ENCODE results near the gene CCDC177. TPM values are rescaled to one million over a fixed set of nuclear protein-coding genes. Genes with fewer than 3 reads are reported as not detected.
"Not testable (repeated sequence)": the region's sequence is repeated elsewhere in the genome, so short reads cannot be mapped to it uniquely, and the experiment has no call there.

The CCDC177 gene
- total RNA-seq, 1 experiment from 2014 or later = 0.75 TPM

DNA sequence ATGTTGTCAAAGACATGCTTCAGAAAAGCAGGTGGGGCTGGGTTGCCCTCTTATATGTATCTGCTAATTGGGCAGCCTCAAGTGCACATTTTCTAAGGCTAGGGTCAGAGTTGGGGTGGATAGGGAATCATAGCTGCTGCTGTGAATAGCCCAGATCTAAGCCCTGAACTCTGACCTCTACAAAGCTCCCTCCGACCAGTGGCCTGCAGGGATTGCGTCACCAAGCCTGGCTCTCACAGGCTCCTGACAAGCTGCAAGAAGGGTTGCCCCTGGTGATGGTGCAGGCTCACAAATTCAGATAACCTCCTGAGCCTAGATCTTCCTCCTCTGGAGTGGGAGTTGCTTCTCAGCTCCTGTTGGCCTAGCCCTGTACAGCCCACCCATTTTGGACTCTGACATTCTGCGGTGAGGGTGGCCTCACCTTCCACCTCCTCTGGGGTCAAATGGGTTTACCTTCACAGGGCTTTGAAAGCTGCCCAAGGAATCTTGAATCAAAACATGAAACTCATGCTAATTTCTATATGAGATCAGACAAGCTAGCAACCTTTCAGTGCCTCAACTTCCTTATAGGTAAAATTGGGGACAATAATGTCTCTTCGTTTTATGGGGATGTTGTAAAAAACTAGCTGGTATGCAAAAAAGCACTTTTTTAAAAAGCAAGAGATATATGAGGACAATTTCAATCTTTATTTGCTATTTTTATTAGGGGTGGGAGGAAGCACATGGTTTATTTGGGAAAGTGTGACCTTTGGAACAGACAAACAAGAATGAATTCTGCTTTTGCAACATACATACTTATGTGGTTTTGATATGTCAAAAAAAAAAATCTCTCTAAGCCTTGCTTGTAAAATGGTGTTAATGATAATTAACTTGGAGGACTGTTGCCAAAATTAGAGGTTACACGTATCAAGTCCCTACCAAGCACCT is 31.9 kb upstream of the CCDC177 start:
- in situ Hi-C loops (cut with HindIII; ENCODE audit: low sequenced_read_pairs) = no loop called here
- no peak for DNase-seq (ENCODE audit: low spot score)

DNA sequence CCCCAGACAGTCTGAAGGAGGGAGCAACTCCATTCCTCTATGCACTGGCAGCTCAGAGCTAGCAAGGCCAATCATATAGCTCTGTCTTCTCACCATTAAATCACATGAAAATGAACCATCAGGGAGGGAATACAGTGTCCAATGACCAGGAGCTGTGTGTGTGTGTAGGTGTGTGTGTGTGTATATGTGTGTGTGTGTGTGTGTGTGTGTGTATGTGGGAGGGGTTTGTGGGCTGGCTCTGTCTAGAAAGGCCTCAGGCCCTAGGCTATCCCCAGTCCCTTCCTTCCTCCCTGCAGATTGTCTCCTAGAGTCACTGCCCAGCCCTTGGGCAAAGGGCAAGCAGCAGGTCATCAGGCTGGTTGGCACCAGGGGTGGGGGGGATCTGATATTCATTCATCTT is 31.1 kb upstream of the CCDC177 start:
- peak; percentile 19 for DNase-seq (ENCODE audit: low spot score)
- in situ Hi-C loops (cut with HindIII; ENCODE audit: low sequenced_read_pairs) = no loop called here

DNA sequence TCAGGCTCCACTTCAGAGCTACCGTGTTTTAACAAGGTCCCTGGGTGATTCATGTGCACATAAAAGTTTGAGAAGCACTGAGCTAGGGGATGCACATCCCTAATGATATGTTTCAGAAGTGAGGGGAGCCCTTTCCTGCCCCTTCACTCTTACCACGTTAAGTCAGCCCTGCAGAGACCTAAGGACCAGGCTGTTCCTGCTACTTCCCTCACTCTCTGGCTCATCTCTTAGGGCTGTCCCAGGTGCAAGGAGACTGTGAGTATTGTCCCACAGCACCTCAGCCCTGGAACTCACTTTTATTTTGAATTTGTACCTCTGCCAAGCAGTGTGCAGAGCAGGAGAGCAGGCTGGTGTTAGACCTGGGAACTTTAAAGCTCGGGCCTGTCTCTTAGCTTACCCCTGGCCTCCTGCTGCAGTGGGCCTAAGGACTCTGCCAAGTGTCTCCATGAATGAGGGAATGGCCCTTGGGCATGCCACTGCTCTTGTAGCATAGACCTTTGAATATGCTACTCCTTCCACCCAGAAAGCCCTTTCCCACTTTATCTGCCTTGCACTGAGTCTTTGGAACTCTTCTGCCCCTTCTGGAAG is 25.7 kb upstream of the CCDC177 start:
- no peak for DNase-seq (ENCODE audit: low spot score)
- in situ Hi-C loops (cut with HindIII; ENCODE audit: low sequenced_read_pairs) = no loop called here

DNA sequence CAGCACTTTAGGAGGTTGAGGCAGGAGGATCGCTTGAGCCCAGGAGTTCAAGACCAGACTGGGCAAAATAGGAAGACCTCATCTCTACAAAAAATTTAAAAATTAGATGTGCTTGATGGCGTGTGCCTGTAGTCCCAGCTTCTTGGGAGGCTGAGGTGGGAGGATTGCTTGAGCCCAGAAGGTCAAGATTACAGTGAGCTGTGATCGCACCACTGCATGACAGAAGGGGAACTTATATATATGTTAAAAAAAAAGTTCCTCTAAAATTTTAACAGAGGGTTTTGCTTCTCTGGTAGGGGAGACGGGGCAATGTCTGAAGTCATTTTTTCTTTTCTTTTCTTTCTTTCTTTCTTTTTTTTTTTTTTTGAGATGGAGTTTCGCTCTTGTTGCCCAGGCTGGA is 24.8 kb upstream of the CCDC177 start:
- in situ Hi-C loops (cut with HindIII; ENCODE audit: low sequenced_read_pairs); DNase-seq (ENCODE audit: low spot score): not testable (repeated sequence)

DNA sequence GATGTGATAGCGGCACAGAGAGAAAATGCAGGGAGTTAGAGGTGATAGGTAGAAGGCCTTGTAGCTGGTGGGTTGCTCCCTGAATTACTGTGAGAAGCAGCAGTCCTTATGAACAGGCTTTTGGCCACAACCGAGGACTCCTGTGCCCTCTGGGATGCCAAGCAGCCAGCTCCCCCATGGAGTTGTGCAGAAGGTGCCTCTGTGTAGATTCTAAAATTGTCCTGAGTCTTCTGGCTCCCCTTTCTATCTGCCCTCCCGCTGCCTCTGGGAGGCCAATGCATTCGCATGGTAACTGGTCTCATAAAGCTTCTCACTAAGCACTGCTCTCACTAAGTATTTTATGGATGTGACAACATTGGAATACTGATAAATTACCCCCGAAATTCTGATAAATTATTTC is 20.7 kb upstream of the CCDC177 start:
- in situ Hi-C loops (cut with HindIII; ENCODE audit: low sequenced_read_pairs) = no loop called here
- DNase-seq (ENCODE audit: low spot score) = peak; percentile 84

DNA sequence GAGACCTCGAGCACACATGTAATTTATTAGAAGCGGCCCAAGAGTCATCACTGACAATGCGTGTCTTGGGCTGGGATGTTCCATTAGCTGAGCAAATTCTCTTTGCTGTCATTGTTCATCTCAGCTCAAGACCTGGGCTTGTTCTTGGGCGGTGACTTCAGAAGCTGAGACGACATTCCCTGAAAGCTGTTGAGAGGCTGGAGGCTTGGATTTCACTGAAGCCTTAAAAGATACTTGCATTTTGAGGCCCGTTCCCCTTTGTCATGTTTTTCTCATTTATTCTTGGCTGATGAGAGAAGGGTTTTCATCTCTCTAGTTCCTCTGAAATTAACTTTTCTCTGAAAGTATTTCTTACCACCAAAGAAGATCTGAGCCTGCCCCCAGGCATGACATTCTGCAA is 20.2 kb upstream of the CCDC177 start:
- in situ Hi-C loops (cut with HindIII; ENCODE audit: low sequenced_read_pairs) = no loop called here
- peak; percentile 14 for DNase-seq (ENCODE audit: low spot score)

DNA sequence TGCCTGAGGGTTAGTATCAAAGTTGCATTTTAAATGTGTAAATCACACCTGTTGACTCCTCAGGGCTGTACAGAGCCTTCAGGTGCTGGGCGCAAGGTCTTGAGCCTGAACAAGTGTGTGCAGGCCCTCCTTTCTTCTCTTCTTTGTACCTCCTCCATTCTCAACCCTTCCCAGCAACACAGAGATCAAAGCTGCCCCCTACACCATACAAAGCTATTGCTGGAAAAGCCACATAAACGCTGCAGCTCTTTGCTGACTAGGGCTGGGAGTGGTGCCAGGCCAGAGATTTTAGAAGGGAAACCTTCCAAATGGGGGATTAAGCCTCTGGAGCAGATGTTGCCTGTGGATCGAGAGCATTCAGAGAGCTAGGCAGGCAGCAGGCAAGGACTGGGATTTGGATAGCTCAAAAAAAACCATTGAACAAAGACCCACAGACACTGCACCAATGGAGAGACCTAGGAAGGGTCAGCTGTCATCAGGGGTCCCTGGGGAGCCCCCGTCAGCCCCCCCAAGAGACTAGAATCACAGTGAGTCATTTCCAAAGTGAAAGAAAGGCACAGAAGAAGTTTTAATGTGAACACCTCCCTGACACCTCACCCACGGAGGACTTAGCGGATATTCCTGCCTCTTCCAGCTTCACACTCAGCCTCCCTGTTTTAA is 18.5 kb upstream of the CCDC177 start:
- DNase-seq (ENCODE audit: low spot score) = no peak
- in situ Hi-C loops (cut with HindIII; ENCODE audit: low sequenced_read_pairs) = no loop called here

DNA sequence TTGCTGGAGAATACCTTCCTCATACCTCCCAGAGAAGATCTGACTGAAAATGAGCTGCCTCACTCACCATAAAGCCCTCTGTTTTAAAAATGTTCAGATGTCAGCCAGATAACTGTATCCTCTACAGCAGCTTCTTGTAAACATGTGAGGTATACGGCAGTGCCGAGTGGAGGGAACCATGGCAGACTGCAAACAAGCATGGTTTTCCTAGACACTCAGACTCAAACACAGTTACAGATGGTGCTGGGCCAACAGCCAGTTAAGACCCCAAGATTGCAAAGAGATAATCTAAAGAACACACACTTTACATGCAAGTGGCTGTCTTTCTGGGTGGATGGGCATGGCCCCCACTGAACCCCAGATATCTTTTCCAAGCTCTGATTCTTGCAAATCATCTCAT is 16.6 kb upstream of the CCDC177 start:
- DNase-seq (ENCODE audit: low spot score) = no peak
- in situ Hi-C loops (cut with HindIII; ENCODE audit: low sequenced_read_pairs) = no loop called here

DNA sequence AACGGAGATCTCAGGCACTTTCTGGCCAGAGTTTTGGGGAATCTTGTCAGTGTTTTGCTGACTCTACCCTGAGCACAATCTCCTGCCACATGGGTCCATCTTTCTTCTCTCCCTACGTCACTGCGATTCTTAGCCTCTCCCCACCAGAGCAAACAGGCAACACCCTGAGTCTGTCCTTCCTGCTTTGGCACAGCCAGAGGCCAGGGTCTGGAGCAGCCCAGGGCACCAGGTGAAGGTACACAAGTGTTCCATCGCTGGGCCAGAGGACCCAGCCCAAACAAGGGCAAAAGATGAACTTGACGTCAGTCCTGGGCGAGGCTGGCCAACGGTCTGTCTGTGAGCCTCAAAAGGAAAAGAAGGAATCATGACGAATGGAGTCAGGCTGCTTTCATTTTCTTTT is 12.7 kb upstream of the CCDC177 start:
- in situ Hi-C loops (cut with HindIII; ENCODE audit: low sequenced_read_pairs) = no loop called here
- DNase-seq (ENCODE audit: low spot score) = no peak

DNA sequence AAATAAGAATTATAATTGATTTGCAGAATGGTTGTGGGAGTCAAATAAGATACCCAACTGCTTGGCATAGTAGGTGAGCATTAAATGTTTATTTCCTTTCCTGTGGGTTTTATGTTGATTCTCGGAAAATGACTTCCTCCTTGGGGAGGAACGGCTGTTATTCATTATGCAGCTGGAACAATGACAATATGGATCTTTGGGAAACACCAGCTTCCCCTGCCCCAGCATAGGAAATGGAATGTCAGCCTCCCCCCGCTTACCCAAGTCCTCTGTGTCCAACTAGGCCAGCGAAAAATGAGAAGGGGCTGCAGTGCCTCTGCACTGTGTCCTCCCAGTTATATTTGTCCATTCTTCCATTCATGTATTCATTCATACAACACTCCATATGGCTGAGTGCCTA is 11.7 kb upstream of the CCDC177 start:
- no peak for DNase-seq (ENCODE audit: low spot score)
- in situ Hi-C loops (cut with HindIII; ENCODE audit: low sequenced_read_pairs) = no loop called here

DNA sequence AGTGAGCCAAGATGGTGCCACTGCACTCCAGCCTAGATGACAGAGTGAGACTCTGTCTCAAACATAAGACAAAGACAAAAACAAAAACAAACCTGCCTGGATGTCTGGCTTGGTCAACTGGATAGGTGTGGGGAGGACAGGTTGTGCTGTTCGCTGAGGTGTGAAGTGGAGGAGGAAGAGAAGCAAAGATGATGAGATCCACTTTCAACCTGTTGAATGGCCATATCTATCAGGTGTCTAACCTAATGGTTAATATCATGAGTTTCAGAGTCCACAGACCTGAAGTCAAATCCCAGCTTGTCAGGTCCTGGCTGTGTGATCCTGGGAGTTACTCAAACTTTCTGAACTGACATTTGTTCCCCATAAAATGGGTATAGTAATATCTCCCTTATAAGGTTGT is 9.7 kb upstream of the CCDC177 start:
- DNase-seq (ENCODE audit: low spot score) = no peak
- in situ Hi-C loops (cut with HindIII; ENCODE audit: low sequenced_read_pairs) = no loop called here

DNA sequence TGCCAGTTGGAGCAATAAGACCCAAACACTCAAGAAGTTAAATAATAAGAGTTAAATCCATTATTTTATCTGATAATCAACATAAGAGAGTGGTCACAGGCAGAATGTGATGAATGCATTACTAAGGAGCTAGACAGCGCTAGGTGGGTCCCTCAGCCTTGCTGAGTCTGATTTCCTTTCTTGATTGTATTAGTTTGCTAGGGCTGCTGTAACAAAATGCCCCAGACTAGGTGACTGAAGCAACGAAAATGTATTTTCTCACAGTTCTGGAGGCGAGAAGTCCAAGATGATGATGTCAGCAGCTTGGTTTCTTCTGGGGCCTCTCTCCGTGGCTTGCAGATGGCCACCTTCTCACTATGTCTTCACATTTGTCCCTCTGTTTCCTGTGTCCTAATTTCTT is 8.2 kb upstream of the CCDC177 start:
- in situ Hi-C loops (cut with HindIII; ENCODE audit: low sequenced_read_pairs) = no loop called here
- DNase-seq (ENCODE audit: low spot score) = no peak

DNA sequence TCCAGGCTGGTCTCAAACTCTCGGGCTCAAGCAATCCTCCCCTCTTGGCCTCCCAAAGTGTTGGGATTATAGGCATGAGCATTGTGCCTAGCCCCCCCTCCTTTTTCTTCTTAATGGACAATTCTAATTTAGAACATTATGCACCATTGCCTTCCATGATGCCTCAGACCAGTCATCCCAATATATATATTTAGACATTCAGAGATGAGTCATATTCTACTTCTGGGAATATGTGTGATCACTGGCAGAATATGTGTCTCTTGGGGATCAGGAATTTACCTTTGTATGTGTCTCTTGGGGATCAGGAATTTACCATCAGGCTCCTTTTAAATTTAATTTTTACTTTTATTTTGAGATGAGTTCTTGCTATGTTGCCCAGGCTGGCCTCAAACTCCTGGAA is 7.5 kb upstream of the CCDC177 start:
- no peak for DNase-seq (ENCODE audit: low spot score)
- in situ Hi-C loops (cut with HindIII; ENCODE audit: low sequenced_read_pairs) = no loop called here

DNA sequence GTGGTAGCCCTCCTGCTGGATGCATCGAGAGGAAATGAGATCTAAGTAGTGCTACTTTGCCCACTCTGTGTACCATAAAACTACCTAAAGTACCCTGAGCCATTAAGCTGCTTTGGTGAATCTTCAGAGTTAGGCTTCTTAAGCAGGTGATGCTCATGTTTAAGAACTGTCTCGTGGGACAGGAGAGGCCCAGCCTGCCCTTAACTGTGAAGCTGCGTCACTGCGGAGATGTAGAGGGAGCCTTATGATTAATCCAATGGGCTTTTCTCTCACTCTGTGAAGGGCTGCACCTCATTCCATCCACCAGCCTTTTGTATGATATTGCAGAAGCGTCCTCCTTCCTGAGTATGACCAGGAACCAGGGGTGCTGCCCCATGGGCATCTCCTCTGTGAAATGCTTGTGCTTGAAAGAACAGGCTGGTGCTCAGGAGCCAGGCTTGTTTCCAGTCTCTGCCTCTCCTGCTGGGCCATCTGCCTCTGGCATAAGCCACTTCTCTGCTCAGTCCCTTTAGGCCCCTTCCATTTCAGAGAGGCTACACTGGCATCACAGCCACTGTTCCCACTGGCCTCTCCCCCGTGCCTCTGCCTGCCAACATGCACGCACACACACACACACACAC is 6.8 kb upstream of the CCDC177 start:
- peak; percentile 92 for DNase-seq (ENCODE audit: low spot score)
- in situ Hi-C loops (cut with HindIII; ENCODE audit: low sequenced_read_pairs) = no loop called here

DNA sequence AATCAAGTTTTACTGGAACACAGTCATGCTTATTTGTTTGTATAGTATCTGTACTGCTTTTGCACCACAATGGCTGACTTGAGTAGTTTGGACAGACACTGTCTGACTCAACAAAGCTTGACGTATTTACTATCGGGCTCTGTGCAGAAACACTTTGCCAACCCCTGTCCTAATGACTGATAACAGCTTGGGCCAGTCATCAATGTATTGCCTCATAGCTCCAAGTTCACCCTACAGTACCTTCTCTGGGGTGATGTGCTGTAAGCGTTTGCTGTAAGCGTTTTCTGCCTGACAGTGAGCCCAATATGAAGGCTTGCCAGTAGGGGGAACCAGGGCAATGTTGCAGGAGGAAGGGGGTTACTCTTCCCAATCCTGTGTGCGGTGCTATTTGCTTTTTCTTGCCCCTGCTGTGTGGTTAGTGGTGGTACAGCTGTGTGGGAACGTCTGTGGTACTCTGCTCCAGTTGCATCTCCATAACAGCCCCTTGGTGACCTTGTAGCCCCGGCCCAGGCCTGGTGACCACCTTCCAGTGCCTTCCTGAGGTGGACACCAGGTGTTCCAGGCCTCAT is 5.4 kb upstream of the CCDC177 start:
- in situ Hi-C loops (cut with HindIII; ENCODE audit: low sequenced_read_pairs) = no loop called here
- DNase-seq (ENCODE audit: low spot score) = no peak

DNA sequence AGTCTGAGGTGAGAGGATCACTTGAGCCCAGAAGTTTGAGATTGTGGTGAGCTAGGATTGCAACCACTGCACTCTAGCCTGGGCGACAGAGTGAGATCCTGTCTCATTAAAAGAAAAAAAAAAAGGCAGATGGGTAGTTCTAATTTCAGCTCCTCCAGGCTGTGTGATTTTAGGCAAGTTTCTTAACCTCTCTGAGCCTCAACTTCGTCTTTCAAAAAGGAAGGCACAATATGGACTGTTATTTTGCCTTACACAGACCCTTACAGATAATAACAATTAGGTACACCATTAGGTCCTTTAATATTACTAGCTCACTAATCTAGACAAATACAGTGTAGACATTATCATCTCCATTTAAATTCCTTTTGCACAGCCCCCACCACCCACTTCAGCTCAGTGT is 4.8 kb upstream of the CCDC177 start:
- DNase-seq (ENCODE audit: low spot score) = no peak
- in situ Hi-C loops (cut with HindIII; ENCODE audit: low sequenced_read_pairs) = no loop called here

DNA sequence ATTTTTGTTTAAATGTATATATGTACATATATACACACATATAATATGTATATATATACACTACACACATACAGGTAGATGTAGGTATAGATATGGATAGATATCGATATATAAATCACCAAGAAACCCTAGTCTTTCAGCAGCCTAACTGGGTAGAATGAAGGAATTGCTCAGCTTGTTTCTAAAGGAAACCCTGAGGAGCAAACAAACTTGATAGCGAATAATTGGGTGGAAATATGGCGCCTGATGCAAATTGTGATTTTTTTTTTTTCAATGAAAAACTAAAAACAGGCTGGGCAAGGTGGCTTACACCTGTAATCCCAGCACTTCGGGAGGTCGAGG is 254 bp upstream of the CCDC177 start:
- in situ Hi-C loops (cut with HindIII; ENCODE audit: low sequenced_read_pairs) = no loop called here

DNA sequence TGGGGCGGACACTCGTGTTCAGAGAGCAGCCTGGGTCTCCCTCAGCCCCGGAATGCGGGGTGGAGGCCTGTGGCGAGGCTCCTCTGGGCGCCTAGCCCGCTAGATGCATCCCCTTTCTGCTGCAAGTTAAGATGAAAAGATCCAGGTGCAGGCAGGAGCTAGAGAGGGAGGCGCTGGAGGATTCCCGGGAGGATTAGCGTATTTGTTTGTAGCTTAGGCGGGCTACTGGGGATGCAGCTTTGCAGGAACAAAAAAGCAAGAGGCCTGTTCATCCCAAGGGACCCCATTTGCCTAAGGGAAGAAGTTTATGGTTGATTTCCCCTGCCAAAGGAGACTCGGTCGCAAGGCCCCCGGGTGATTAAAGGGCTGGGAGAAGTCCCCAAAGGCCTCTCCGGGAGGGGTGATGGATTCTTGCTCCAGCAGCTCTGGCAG is 824 bp downstream of the CCDC177 start:
- in situ Hi-C loops (cut with HindIII; ENCODE audit: low sequenced_read_pairs) = no loop called here
- peak; percentile 58 for DNase-seq (ENCODE audit: low spot score)

More for the DNA sequence above, 254 bp upstream of the CCDC177 start:
- no peak for DNase-seq (ENCODE audit: low spot score)

DNA sequence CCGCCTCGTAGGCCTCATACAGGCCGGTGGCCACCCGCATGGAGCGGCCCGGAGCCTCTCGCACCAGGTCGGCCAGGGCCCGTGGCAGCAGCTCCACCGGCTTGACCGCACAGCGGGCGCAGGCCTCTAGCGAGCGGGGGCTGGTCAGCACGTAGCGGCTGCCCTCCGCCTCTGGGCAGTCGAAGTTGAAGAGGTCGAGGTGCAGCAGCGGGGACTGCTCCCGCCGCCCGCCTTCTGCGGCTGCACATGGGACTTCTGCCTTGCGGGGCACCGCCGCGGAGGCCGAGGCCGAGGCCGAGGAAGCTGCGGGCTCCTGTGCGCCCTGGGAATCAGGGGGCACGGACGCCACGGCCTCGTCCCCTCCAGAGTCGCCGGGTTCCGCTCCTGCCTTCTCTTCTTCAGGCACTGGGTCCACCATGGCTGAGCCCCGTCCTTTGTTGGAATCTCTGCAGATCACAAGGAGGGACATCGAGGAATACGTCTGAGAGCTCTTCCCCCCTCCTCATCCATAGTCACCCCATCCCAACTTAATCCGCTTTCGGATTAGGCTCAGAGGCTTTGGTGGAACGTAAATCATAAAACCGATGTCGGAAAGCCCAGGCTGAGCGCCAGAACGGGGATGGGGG is 1.4 kb downstream of the CCDC177 start:
- peak; percentile 37 for DNase-seq (ENCODE audit: low spot score)

More for the DNA sequence above, 1.4 kb downstream of the CCDC177 start:
- in situ Hi-C loops (cut with HindIII; ENCODE audit: low sequenced_read_pairs) = no loop called here
